Sigmoid colon (tissue), 3 donors: ENCODE data around the gene C10orf53.

Source experiments
- POLR2A ChIP-seq, 2 donors: fragments of 450-650 bp; IDR thresholded peaks; one replicate each; pipeline ENCODE4 v1.6.1; 2016; ENCODE audit warnings: antibody characterized with exemption in 2 of 2, mild to moderate bottlenecking in 2 of 2, moderate library complexity in 2 of 2
- TF ChIP-seq, protein P1 (sequence below), 4 experiments: fragments of 450-650 bp in 3 of 4; fragments of 200-600 bp in 1 of 4; IDR thresholded peaks; one replicate each; pipeline ENCODE4 v1.5.1; 2016 to 2019; ENCODE audit warnings: antibody characterized with exemption in 4 of 4, mild to moderate bottlenecking in 3 of 4, moderate library complexity in 2 of 4

GRCh38 chr10:49696311-49696710 is 16.9 kb downstream of the C10orf53 start:
- TF ChIP-seq POLR2A (IDR thresholded peaks at IDR 0.05) = no peak
- TF ChIP-seq, protein P1, sequence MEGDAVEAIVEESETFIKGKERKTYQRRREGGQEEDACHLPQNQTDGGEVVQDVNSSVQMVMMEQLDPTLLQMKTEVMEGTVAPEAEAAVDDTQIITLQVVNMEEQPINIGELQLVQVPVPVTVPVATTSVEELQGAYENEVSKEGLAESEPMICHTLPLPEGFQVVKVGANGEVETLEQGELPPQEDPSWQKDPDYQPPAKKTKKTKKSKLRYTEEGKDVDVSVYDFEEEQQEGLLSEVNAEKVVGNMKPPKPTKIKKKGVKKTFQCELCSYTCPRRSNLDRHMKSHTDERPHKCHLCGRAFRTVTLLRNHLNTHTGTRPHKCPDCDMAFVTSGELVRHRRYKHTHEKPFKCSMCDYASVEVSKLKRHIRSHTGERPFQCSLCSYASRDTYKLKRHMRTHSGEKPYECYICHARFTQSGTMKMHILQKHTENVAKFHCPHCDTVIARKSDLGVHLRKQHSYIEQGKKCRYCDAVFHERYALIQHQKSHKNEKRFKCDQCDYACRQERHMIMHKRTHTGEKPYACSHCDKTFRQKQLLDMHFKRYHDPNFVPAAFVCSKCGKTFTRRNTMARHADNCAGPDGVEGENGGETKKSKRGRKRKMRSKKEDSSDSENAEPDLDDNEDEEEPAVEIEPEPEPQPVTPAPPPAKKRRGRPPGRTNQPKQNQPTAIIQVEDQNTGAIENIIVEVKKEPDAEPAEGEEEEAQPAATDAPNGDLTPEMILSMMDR (IDR thresholded peaks at IDR 0.05) = no peak
